H1 (cell line): ENCODE data around the gene ZNF286A. TPM values are rescaled to one million over a fixed set of nuclear protein-coding genes. Genes with fewer than 3 reads are reported as not detected.
"Not testable (repeated sequence)": the region's sequence is repeated elsewhere in the genome, so short reads cannot be mapped to it uniquely, and the experiment has no call there.

Experiments
- CTCF ChIA-PET: fragments of 300-600 bp; sonication (Branson Sonifier 250); formaldehyde crosslinking; loops from one replicate; lab custom pipeline; 2021; ENCODE audit not compliant: partially characterized antibody; lab: Charles Lee
- POLR2A ChIA-PET: fragments of 300-600 bp; sonication (Branson Sonifier 250); formaldehyde crosslinking; loops from one replicate; lab custom pipeline; 2021; ENCODE audit warnings: inconsistent platforms; ENCODE audit not compliant: partially characterized antibody; lab: Charles Lee
- DNase-seq, 2 experiments: peaks; one replicate each; pipeline versions ENCODE4 v3.0.0 to v3.0.0-alpha.2; 2010 to 2022; ENCODE audit warnings: low spot score in 2 of 2, low read depth in 1 of 2, mixed read lengths in 1 of 2
- FAIRE-seq: peaks from 2 replicates; lab custom pipeline; 2011; peaks lifted over from hg19 to GRCh38; lab: Jason Lieb, UNC
- H2AFZ ChIP-seq: 2 replicates; pipeline ENCODE4 v1.8.1; 2012; ENCODE audit warnings: low read length, inconsistent platforms
- H2AK5ac ChIP-seq: 2 replicates; pipeline ENCODE4 v1.6.1; 2013; ENCODE audit warnings: low read depth, low read length
- H2BK120ac ChIP-seq: replicated peaks from 2 replicates; pipeline ENCODE3; 2013; ENCODE audit warnings: low read depth, low read length, inconsistent platforms
- H2BK12ac ChIP-seq: 2 replicates; pipeline ENCODE4 v1.6.1; 2013; ENCODE audit warnings: low read depth, low read length
- H2BK15ac ChIP-seq: 2 replicates; pipeline ENCODE4 v1.6.1; 2013; ENCODE audit warnings: low read length
- H2BK20ac ChIP-seq: 2 replicates; pipeline ENCODE4 v1.6.1; 2013; ENCODE audit warnings: low read length
- H2BK5ac ChIP-seq: 2 replicates; pipeline ENCODE4 v1.6.1; 2013; ENCODE audit warnings: low read depth, low read length
- H3K14ac ChIP-seq: 2 replicates; pipeline ENCODE4 v1.6.1; 2013; ENCODE audit warnings: inconsistent platforms; ENCODE audit not compliant: insufficient read length
- H3K18ac ChIP-seq: 2 replicates; pipeline ENCODE4 v1.6.1; 2013; ENCODE audit warnings: low read length; ENCODE audit errors: extremely low read depth
- H3K23ac ChIP-seq: 2 replicates; pipeline ENCODE4 v1.6.1; 2013; ENCODE audit warnings: inconsistent platforms; ENCODE audit not compliant: insufficient read length
- H3K23me2 ChIP-seq: 2 replicates; pipeline ENCODE4 v1.6.1; 2013; ENCODE audit warnings: low read depth, low read length
- H3K27ac ChIP-seq: 2 replicates; pipeline ENCODE4 v1.6.1; 2011; ENCODE audit warnings: low read depth, low read length, inconsistent platforms
- H3K27me3 ChIP-seq, 4 experiments: replicated peaks in 1 of 4; 1 replicate in 1 of 4; 2 replicates in 3 of 4; pipeline versions ENCODE4 v1.6.1 to v1.8.1; 2011 to 2013; ENCODE audit warnings: low read length in 3 of 4, mild to moderate bottlenecking in 3 of 4, inconsistent platforms in 2 of 4, mixed read lengths in 2 of 4, moderate library complexity in 1 of 4; ENCODE audit not compliant: control insufficient read depth in 3 of 4, insufficient read depth in 3 of 4; ENCODE audit errors: extremely low read depth in 1 of 4
- H3K36me3 ChIP-seq, 4 experiments: 2 replicates each; pipeline versions ENCODE4 v1.6.1 to v1.8.1; 2011 to 2013; ENCODE audit warnings: mild to moderate bottlenecking in 4 of 4, low read length in 3 of 4, moderate library complexity in 2 of 4, control low read depth in 1 of 4, inconsistent platforms in 1 of 4; ENCODE audit not compliant: insufficient read depth in 4 of 4, control insufficient read depth in 2 of 4
- H3K4ac ChIP-seq: replicated peaks from 2 replicates; pipeline ENCODE3; 2013; ENCODE audit warnings: low read length, low read depth, mixed read lengths, inconsistent platforms; ENCODE audit not compliant: insufficient read length
- H3K4me1 ChIP-seq, 4 experiments: replicated peaks in 1 of 4; 1 replicate in 1 of 4; 2 replicates in 3 of 4; pipeline versions ENCODE4 v1.6.1 to v1.8.1; 2011 to 2013; ENCODE audit warnings: low read length in 3 of 4, inconsistent platforms in 2 of 4, mixed read lengths in 1 of 4; ENCODE audit not compliant: insufficient read depth in 4 of 4, control insufficient read depth in 3 of 4
- H3K4me2 ChIP-seq, 2 experiments: 2 replicates each; pipeline versions ENCODE4 v1.6.1 to v1.8.1; 2011 to 2013; ENCODE audit warnings: low read depth in 2 of 2, low read length in 2 of 2, control low read depth in 1 of 2, inconsistent platforms in 1 of 2, mild to moderate bottlenecking in 1 of 2; ENCODE audit not compliant: insufficient read depth in 1 of 2
- H3K4me3 ChIP-seq, 4 experiments: fragments of 200-600, 300-600 bp in 1 of 4; sonication (generic), shearing (Covaris generic), sonication (Bioruptor Twin) in 1 of 4; 2 replicates each; pipeline versions ENCODE4 v1.5.1 to v1.8.1; 2011 to 2016; ENCODE audit warnings: low read length in 4 of 4, low read depth in 3 of 4, control low read depth in 2 of 4, inconsistent platforms in 2 of 4, mild to moderate bottlenecking in 2 of 4, mixed read lengths in 1 of 4, moderate library complexity in 1 of 4; ENCODE audit not compliant: insufficient read depth in 2 of 4; ENCODE audit errors: extremely low read depth in 1 of 4
- H3K56ac ChIP-seq: replicated peaks from 2 replicates; pipeline ENCODE3; 2013; ENCODE audit warnings: low read depth, mild to moderate bottlenecking, mixed read lengths, low read length, inconsistent platforms; ENCODE audit not compliant: insufficient read length
- H3K79me1 ChIP-seq: 2 replicates; pipeline ENCODE4 v1.6.1; 2013; ENCODE audit warnings: low read depth, low read length, control low read depth
- H3K79me2 ChIP-seq, 2 experiments: 2 replicates each; pipeline versions ENCODE4 v1.6.1 to v1.8.1; 2012 to 2013; ENCODE audit warnings: low read length in 2 of 2, mild to moderate bottlenecking in 2 of 2, inconsistent platforms in 1 of 2; ENCODE audit not compliant: insufficient read depth in 2 of 2, control insufficient read depth in 1 of 2
- H3K9ac ChIP-seq, 4 experiments: replicated peaks in 1 of 4; 1 replicate in 1 of 4; 2 replicates in 3 of 4; pipeline versions ENCODE4 v1.6.1 to v1.8.1; 2011 to 2013; ENCODE audit warnings: low read depth in 3 of 4, low read length in 3 of 4, control low read depth in 2 of 4, mild to moderate bottlenecking in 2 of 4, moderate library complexity in 2 of 4, inconsistent platforms in 1 of 4; ENCODE audit errors: extremely low read depth in 1 of 4
- H3K9me3 ChIP-seq, 2 experiments: 2 replicates each; pipeline versions ENCODE4 v1.6.1 to v1.8.1; 2012 to 2013; ENCODE audit warnings: mild to moderate bottlenecking in 2 of 2, moderate library complexity in 2 of 2, control low read depth in 1 of 2, inconsistent platforms in 1 of 2, low read depth in 1 of 2, low read length in 1 of 2, mixed read lengths in 1 of 2; ENCODE audit not compliant: insufficient read depth in 2 of 2
- H4K20me1 ChIP-seq, 2 experiments: replicated peaks in 1 of 2; 2 replicates each; pipeline versions ENCODE3 to v1.8.1; 2011 to 2013; ENCODE audit warnings: inconsistent platforms in 2 of 2, low read length in 2 of 2, mild to moderate bottlenecking in 1 of 2; ENCODE audit not compliant: insufficient read depth in 2 of 2, control insufficient read depth in 1 of 2
- H4K5ac ChIP-seq: 2 replicates; pipeline ENCODE4 v1.6.1; 2013; ENCODE audit warnings: low read length, low read depth, mixed read lengths, inconsistent platforms; ENCODE audit not compliant: insufficient read length
- H4K8ac ChIP-seq: 2 replicates; pipeline ENCODE4 v1.8.0; 2013; ENCODE audit warnings: mild to moderate bottlenecking, moderate library complexity, low read length, inconsistent platforms; ENCODE audit not compliant: insufficient read depth; ENCODE audit errors: extremely low read depth
- H4K91ac ChIP-seq: replicated peaks from 2 replicates; pipeline ENCODE3; 2013; ENCODE audit warnings: low read length, mixed read lengths, inconsistent platforms; ENCODE audit not compliant: insufficient read length
- WGBS, 2 experiments: shearing (Covaris generic) in 1 of 2; methylation state at CpG; one replicate each; pipeline versions ENCODE4 v1.1.6 to v1.1.7; 2013 to 2015; ENCODE audit warnings: low lambda C conversion rate in 2 of 2, mixed read lengths in 2 of 2, inconsistent platforms in 1 of 2, low coverage in 1 of 2, missing lambda C conversion rate in 1 of 2; ENCODE audit not compliant: insufficient replicate concordance in 2 of 2, insufficient coverage in 1 of 2, insufficient read length in 1 of 2; ENCODE audit errors: extremely low coverage in 1 of 2, missing lambda C conversion rate in 1 of 2; 5-methylcytosine and 5-hydroxymethylcytosine counted together
- polyA plus RNA-seq, 7 experiments: library from polyadenylated mRNA; depleted of rRNA in 3 of 7; stranded (reverse) in 5 of 7; unstranded in 2 of 7; fragments of >200 nt in 5 of 7; fragments of 200-250 nt in 2 of 7; gene quantifications; 1 replicate in 5 of 7; 2 replicates in 1 of 7; 4 replicates in 1 of 7; pipeline versions ENCODE4 v1.2.1 to v1.2.3, GENCODE V29; 2011 to 2013; ENCODE audit warnings: missing spikeins in 2 of 7, mixed read lengths in 2 of 7
- total RNA-seq: library from RNA; stranded (reverse); fragmentation: NEBNext Ultra II Directional; extraction: Animal tissue kit (Norgen Biotek cat#: 25700); gene quantifications from 2 replicates; pipeline ENCODE4 v1.2.1, GENCODE V29; 2021

ZNF286A gene
- total and polyA plus RNA-seq, 2 of the 8 experiments (the other 6 are each of a cell fraction or from before 2014, with no cell fraction given) = 18.2 to 100.0 TPM

- H3K23me2 ChIP-seq, H3K27me3 ChIP-seq, H3K79me1 ChIP-seq, H2AK5ac ChIP-seq, H4K20me1 ChIP-seq, H3K4ac ChIP-seq, DNase-seq, H3K9me3 ChIP-seq, H3K9ac ChIP-seq, H3K79me2 ChIP-seq, H2BK12ac ChIP-seq, H2AFZ ChIP-seq, H3K14ac ChIP-seq, H2BK5ac ChIP-seq, H3K36me3 ChIP-seq, H3K4me2 ChIP-seq, H2BK20ac ChIP-seq, H4K5ac ChIP-seq, CTCF ChIA-PET, H3K56ac ChIP-seq, H2BK15ac ChIP-seq, POLR2A ChIA-PET, H3K18ac ChIP-seq, H3K23ac ChIP-seq, H4K91ac ChIP-seq, H3K27ac ChIP-seq, H3K4me1 ChIP-seq, H3K4me3 ChIP-seq, H4K8ac ChIP-seq, H2BK120ac ChIP-seq: not testable (repeated sequence)
- WGBS, 2 experiments = 75% methylated on average over 3 of the region's 5 CpGs; no CpG with 5 or more reads in 1 of the 2 experiments
- peak; percentile 13 for FAIRE-seq
Measured at GRCh38 chr17:15669526-15669925, 30.0 kb upstream of the ZNF286A start.

- H3K4me1 ChIP-seq, H3K4ac ChIP-seq, H3K23me2 ChIP-seq, H2BK20ac ChIP-seq, H2AFZ ChIP-seq, H2BK15ac ChIP-seq, H2AK5ac ChIP-seq, H4K5ac ChIP-seq, H3K36me3 ChIP-seq, H2BK120ac ChIP-seq, H4K91ac ChIP-seq, H4K20me1 ChIP-seq, H3K23ac ChIP-seq, H3K9ac ChIP-seq, H3K27ac ChIP-seq, H2BK5ac ChIP-seq, H3K56ac ChIP-seq, H3K14ac ChIP-seq, CTCF ChIA-PET, FAIRE-seq, DNase-seq, H3K4me2 ChIP-seq, H3K4me3 ChIP-seq, H3K9me3 ChIP-seq, H4K8ac ChIP-seq, H3K18ac ChIP-seq, H3K79me2 ChIP-seq, POLR2A ChIA-PET, H2BK12ac ChIP-seq, H3K27me3 ChIP-seq, H3K79me1 ChIP-seq: not testable (repeated sequence)
- 86% methylated on average over 1 of the region's 1 CpG; no CpG with 5 or more reads in 1 of the 2 experiments for WGBS, 2 experiments
Measured at GRCh38 chr17:15674640-15675039, 24.9 kb upstream of the ZNF286A start.
